ENCODE measurements around the gene MTRR.

The MTRR gene

DNA sequence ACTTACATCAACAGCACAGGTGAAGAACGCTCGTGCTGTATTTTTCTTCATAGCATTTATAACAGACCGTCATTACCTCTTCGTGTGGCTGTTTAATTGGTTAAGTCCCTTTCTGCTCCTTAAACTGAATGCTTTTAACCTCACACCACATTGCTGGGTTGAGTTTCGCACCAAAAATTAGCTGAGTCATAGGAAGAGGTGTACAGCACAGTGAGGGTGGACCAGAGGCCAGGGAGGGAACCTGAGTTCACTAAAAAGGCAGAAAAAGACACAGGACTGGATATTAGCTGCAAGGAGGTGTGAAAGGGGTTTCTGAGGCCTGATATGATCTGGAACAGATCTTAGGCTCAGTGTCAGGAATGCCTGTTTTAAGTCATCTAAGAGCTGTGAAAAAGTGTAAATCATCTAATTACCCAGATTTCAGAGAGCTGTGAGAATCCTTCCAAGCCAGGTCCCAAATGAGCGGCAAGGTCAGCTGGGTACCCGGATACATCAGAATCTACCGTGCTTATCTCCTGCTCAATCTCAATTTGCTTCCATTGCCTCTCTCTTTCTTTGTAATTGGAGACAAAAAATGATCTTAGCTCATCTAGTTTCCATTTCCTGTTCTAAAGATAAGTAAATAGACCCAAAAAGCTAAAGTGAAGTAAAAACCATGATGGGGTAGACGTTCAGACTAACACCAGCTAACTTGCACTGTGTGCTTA lies 10.9 kb upstream of the MTRR start:
- DNase-seq: no peak

DNA sequence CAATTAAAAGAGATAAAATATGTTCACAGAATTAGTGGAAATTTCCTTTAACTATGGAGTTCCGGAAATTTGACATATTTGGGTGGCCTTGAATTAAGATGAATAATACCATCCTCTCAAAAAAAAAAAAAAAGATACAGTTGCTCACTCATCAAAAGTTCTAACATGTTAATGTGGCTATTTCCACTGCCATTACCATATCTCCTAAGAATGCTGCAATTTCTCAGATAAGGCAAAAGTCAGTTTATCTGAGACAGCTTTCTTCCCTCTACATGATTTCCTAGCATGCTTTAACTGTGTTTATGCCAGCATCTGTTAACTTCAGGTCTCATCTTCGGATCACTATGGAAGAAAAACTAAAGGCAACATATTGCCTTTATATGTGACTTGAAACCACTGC lies 2.8 kb upstream of the MTRR start:
- DNase-seq: no peak

DNA sequence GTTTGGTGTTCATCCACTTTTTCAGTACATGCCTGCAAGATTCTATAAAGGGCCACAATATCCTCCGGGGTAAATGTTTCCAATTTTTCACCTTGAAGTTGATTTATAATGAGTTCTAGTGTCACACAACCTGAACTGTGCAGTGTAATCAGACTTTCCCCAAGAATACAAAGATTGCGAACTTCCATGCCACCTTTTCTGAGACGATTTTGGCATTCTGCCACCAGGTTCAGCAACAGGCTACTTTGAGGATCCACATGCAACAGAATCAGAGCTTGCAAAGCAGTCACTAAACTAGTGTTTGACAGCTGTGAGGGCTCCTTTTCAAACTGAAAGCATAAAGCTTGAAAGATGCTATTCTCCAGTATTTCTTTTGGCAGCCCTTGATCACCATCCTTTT lies 1.7 kb upstream of the MTRR start:
- no peak for DNase-seq

DNA sequence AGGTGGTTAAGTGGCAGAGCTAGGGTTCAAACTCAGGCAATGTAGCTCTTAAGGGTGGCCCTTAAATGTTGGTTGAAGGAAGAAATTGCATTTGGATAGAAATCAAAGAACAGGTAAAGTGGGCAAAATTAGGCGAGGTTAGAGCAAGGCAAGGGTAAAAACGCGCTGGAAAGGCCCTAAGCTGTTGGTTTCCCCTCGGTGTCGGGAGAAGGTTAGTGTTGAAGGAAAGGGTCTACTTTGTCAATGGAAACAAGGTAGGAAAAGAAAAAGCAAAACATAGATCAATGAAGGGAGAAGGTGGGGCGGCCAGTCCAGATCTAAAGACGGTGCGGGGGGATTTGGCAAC lies 548 bp upstream of the MTRR start:
- DNase-seq: no peak

DNA sequence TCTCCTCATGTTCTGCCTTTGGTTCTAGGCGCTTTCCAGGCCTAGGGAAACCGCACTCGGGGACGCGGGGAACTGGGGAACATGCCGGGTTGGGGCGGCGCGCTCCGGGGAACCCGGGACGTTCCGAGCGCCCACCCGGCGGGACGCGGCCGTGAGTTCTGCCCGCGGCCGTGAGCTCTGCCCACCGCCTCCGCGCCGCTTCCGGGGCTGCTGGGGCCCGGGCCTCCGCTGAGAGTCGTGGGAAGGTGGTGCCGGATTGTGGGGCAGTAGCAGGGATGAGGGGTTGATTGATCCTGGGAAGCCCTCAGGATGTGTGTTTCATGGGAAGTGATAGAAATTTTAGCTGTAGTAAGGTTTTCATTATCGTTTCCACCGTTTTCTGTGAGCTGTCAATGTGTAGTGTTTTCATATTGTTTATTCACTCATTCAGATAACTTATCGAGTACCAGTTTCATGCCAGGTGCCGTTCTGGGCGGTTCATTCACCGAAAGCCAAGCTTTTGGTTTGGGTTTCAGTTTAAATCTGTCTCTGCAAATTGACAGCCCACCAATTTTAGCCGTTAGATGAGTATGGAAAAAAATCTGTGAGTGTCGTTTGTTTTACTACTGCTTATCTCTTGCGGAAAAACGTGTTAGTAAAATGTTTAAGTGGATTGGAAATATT lies 657 bp downstream of the MTRR start:
- peak; percentile 57 for DNase-seq

DNA sequence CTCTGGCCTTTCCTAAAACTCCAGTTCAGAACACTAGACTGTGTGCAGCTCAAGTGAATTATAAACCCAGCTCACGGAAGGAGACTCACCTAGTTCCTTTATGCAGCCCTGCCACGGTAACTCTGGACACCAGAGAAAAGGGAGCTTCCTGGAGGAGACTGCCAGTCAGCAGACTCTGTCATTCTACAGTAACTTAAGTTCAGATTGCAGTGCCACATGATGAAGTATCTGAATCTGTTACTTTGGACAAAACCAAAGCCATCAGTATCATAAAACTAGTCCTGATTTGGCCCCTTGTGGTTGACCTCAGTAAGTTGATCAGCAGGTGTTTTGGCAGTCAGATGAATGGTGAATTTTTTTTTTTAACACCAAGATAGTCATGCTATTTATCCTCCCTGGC lies 2.7 kb downstream of the MTRR start:
- DNase-seq: no peak

DNA sequence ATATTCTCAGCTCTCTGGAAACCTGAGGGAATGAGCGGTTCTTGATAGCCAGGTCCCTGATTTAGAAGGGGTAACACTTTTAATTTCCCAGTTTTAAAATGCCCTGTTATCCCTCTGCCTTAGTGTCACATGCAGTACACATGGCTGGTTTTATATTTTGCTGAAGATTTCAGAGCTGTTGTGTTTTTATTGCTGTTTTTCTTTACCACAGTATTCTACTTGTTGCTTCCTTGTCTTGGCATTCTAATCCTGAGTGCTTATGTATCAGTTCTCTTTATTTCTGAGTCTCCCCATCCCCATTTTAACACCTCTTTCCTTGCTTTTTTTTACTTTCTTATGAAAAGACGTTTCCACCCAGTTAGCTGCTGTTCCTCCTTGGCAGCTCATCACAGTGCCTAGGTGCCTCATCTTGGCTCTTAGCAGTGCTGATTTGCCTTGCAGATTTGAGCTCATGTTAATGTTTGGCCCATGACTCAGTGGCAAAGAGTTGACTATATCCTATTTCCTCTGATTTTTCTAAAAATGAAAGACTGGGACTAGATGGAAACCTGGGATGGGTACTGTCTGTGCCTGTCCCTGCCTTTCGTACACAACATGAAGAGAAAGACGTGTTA lies 3.7 kb downstream of the MTRR start:
- DNase-seq: no peak

DNA sequence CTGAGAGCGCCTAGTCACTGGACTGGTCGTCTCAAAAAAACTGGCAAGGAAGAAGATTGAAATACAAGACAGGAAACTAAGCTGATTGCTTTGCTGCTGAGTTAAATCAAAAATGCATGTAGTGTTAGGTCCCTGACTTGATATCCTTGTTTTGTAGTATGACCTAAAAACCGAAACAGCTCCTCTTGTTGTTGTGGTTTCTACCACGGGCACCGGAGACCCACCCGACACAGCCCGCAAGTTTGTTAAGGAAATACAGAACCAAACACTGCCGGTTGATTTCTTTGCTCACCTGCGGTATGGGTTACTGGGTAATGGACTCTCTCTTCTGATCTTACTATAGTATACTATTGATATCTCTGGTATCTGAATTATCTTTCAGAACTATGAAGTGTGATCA lies 4.3 kb downstream of the MTRR start:
- DNase-seq: no peak

DNA sequence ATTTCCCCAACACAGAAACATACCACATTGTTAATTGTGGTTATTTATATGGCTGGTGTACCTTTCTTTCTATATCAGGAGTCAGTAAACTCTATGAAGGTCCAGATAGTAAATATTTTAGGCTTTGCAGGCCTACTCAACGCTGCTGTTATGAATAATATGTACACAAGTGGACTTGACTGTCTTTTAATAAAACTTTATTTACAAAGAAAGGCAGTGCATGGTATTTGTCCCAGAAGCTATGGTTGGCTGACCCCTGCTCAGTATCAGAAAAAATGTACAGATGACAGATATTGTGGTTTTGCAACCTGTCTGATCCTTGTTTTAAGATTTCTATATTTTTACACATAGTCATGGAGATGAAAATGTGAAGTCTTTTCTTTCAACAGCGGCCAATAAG lies 5.7 kb downstream of the MTRR start:
- DNase-seq: no peak

DNA sequence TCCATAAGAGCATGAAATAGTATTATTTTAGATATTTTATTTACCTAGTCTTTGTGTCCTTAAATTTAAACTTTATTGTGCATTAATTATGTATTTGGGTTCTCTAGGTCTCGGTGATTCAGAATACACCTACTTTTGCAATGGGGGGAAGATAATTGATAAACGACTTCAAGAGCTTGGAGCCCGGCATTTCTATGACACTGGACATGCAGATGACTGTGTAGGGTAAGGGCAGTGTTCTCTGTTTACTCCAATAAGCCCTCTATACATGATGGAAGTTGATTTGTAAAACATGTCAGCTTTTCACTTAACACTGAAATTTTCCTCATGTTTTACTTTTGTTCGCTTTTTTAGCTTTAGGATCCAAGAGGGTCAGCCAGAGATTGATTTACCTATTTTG lies 6.2 kb downstream of the MTRR start:
- DNase-seq: no peak

DNA sequence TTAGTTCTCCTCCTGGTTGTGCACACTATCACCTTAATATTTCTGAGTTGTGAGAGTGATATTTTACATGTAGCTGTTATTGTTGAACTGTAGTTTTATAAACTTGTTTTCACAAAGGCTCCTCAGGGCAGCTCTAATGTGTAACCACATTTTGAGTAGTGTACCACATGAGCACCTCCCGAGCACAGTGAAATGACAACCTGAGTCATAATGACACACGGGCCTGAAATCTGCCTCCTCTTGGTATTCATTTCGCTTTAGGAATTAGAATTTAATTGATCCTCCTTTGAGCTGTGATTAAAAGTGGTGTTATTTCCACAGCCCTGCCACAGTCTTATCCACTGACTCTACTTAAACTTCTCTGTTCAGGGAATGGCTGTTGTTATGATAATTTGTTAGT lies 7.9 kb downstream of the MTRR start:
- DNase-seq: no peak

DNA sequence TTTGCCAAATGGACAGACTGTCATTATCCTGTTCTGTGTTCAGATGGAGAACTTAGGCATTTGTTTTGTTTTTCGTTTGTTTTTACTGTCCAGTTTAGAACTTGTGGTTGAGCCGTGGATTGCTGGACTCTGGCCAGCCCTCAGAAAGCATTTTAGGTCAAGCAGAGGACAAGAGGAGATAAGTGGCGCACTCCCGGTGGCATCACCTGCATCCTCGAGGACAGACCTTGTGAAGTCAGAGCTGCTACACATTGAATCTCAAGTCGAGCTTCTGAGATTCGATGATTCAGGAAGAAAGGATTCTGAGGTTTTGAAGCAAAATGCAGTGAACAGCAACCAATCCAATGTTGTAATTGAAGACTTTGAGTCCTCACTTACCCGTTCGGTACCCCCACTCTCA lies 8.9 kb downstream of the MTRR start:
- DNase-seq: no peak

DNA sequence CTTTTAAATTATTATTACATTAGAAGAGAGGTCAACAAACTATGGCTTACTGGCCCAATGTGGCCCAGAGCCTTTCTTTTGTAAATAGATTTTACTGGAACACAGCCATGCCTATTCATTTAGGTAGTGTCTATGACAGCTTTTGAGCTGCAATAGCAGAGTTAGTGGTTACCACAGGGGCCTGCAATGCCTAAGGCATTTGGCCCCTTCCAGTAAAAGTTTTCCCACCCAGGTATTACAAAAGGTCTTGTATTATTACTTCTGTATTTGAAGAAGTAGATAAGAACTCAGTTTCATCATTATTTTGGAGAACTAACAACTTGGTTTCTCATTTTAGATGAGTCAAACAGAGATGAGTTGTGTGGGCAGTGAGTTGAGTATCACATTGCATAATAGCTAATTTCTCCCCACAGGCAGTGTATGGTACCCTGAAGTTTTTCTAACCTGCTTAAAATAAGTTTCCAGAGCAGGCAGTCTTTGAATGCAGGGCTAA lies 9.5 kb downstream of the MTRR start:
- no peak for DNase-seq

DNA sequence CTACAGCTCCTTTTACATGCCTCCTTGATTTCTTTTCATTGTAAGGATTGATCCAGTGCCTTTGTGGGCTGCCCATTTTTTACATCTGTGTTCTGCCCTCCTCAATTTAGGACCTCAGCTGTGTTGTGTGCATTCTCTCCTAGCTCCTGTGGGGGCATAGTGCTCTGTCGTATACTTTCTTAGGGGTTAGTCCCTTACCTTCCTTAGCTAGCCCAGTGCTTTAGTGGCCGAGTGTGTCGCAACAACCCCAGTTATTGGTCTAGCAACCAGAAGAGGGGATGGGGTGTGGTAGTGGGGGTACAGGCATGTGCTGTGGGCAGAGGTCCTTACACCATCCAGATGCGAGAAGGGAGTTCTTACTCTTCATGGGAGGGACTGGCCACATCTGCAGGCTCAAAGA lies 12.1 kb downstream of the MTRR start:
- DNase-seq: no peak

DNA sequence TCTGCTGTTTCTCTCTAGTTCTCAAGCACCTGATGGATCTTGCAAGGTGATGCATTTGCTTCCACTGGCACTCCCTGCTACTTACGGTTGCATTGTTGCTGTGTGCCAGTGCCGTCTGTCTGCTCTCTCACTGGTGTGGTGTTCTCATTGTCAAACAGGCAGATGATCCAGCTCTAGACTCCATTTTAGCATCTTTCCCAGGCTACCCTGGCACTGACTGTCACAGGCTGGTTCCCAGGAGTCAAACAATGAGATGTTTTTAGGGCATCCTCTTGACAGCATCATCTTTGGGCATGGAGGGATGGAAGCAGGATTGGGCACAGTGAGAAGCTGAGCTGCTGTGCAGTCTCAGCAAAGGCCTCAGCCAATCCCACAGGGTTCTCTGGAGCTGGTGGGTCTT lies 12.9 kb downstream of the MTRR start:
- no peak for DNase-seq

DNA sequence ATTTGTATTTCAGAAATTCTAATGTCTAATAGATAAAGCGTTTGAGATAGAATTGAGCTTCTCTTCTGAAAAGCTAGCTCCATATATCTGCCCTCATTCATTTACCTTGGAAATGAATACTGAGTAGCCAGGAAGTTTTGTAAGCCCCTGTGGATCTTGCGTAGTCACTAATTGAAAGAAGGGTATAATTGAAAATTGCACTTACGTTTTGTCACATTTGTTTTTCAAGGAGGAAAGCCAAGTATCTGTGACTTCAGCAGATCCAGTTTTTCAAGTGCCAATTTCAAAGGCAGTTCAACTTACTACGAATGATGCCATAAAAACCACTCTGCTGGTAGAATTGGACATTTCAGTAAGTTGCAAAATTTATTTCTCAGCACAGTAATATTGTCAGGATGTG lies 14.0 kb downstream of the MTRR start:
- DNase-seq: no peak

DNA sequence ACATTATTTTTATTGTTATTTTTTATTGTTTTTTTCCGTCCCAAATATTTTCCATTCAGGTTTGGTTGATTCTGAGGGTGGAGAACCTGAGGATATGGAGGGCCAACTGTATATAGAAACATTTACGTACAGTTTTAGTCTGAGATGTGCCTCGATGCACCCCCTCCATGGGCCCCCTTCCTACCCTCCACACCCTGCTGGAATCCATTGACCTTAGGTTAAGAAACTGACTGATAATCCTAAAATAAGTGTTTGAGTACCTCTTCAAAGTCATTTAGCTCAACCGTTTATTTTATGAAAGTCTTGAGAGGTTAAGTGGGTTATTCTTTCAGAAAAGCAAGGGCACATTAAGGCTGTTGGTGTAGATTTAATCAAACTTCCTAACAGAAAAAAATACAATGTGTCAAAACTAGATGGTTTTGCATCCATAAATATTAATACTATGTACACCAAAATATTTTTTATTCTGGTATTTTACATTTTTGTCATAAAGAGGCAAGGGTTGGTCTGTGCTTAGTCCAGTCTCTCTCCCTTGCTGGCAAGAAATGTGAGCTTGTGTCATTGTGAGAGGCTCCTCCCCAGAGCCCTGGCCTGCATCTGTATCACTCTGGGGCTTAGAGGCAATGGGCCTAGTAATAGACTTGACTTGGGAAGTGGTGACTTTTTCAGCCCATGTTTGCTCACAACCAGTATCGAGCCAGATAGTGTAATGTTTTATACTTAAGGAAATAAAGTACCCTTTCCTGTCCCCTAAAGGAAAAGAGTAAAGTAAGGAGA lies 15.7 kb downstream of the MTRR start:
- DNase-seq: no peak

DNA sequence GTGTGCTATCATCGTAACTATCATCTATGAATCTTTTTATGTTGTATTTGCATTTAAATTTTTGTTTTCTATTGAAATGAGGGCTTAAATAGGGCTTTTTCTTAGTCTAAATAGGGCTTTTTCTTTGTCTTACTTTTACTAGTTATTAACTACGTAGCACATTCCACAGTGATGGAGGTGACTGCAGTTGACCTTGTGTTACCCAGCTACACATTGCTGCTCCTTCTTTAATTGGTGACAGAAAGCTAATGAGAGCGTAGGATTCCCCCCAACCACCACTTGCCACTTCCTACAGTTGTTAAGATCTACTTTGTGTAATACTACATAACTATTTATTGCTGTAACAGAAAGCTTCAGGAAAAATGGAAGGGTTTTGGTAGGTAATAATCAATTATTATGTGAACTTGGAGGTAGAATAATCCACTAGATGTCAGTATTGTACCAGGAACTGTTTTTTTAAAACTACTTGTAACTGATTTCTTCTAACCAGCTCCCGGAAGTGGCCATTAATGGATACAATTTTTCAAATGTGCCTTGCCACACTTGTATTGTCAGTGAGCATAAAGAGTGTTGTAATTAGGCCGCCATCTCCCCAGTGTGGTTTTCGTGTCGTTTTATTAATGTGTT lies 18.0 kb downstream of the MTRR start:
- DNase-seq: peak; percentile 41

DNA sequence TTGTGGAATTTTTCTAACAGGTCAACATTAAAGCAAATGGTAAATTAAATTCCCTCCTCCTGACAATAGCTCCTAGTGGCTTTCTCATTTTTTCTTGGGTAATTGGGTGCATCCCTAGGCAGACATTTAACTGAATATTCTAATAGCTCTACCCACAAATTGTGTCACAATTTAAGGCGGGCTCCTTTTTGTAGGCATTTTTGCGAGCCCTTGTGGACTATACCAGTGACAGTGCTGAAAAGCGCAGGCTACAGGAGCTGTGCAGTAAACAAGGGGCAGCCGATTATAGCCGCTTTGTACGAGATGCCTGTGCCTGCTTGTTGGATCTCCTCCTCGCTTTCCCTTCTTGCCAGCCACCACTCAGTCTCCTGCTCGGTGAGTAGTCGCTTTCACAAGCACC lies 20.0 kb downstream of the MTRR start:
- no peak for DNase-seq

DNA sequence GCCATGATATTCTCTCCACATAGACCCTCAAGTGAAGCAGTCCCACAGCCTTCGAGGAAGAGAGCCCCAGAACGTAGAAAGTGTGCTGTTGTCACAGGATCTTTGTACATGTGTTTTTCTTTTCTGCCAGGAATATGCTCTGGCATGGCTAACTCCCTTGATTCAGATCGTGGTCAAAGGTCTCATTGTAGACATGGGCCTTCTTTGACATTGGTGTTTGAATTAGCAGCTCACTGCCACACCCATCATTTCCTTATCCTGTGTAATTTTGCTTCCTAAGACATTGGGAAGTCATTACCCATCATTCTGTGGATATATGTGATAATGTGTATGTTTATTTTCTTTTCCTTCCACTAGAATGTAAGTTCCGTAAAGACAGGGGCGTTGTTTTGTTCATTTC lies 25.5 kb downstream of the MTRR start:
- no peak for DNase-seq

DNA sequence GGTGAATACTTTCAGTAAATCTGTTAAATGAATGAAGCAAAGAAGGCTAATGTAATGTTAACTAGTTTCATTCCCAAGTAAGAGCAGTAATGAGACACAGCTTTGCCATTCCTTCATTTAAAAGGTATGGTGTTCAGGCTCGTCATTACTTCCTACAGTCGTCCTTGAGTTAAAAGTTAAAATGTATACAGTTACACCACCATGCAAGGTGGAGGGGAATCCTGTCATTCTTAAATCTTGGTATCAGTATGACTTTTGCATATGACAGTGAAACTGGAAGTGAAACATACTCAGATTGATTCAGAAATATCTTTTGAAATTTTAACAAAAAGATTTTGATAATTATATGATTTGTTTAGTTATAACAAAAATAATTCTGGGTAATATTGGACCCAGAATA lies 25.9 kb downstream of the MTRR start:
- DNase-seq: no peak

DNA sequence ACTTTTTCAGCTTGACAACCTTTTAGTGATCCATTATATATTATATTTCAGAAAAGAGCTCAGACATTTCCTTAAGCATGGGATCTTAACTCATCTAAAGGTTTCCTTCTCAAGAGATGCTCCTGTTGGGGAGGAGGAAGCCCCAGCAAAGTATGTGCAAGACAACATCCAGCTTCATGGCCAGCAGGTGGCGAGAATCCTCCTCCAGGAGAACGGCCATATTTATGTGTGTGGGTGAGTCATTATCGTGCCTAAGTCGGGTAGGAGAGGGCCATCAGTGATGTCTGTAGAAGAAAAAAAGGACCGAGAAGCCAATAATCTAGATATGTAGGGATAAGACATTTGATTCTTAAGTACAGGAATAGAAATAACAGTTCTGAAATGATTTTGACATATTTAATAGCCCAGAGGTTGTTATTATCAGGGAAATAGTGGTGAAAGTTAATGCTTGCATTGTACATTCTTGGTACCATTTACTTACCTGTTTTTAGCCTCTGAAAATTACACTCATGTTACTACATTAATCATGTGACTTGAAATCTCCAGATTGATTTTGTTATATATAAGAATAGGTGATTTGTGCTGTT lies 28.2 kb downstream of the MTRR start:
- DNase-seq: no peak

DNA sequence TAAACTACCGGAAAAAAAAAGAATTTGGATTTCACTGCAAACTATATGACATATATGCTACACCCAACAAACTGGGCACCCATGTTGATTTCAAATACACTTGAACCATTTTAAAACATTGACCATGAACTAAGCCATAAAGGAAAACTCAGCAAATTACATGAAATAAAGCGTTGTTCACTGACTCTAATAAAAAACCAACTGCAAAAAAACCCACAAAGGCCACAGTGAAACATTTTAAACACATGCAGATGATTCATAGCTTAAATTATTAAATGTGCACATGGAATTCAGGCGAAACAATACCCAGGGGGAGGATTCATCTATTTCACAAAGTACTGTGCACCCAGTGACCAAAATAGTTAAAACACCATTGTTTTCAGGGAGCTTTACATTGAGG lies 33.3 kb downstream of the MTRR start:
- DNase-seq: no peak

All from NCI-H69 (cell line).